MM.1S (cell line): ENCODE results near the gene MLPH.

Source experiments
- EZH2 ChIP-seq: fragments of 300-600 bp; sonication (generic); optimal IDR thresholded peaks from 2 replicates; pipeline ENCODE3; 2017; ENCODE audit warnings: low read depth, mild to moderate bottlenecking, antibody characterized with exemption, low read length, mixed read lengths
- TF ChIP-seq, protein P1 (sequence below): fragments of 300-600 bp; sonication (generic); IDR thresholded peaks from 2 replicates; pipeline ENCODE4 v1.5.1; 2016; ENCODE audit warnings: antibody characterized with exemption, low read length, mixed read lengths

DNA sequence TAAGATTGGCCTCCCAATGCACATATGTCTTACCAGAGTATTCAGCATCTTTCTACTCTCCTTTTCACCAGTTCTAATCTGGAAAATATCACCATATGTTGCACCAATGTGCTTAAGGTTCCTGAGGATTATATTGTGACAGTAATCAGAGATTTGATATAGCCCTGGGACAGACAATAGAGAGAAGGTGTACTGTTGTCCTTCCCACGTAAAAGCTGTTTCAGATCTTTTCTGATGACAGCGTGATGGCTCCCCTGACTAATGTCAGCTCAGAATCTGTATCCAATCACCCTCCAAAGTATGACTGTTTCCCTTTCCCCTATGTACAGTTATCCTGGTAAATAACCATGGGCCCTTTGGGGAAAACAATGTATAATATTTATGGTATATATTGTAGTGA is 9.0 kb upstream of the MLPH start:
- TF ChIP-seq EZH2, result no peak
- TF ChIP-seq, protein P1, sequence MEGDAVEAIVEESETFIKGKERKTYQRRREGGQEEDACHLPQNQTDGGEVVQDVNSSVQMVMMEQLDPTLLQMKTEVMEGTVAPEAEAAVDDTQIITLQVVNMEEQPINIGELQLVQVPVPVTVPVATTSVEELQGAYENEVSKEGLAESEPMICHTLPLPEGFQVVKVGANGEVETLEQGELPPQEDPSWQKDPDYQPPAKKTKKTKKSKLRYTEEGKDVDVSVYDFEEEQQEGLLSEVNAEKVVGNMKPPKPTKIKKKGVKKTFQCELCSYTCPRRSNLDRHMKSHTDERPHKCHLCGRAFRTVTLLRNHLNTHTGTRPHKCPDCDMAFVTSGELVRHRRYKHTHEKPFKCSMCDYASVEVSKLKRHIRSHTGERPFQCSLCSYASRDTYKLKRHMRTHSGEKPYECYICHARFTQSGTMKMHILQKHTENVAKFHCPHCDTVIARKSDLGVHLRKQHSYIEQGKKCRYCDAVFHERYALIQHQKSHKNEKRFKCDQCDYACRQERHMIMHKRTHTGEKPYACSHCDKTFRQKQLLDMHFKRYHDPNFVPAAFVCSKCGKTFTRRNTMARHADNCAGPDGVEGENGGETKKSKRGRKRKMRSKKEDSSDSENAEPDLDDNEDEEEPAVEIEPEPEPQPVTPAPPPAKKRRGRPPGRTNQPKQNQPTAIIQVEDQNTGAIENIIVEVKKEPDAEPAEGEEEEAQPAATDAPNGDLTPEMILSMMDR, result no peak
